ENCODE measurements around the gene AKAP10. TPM values are rescaled to one million over a fixed set of nuclear protein-coding genes. Genes with fewer than 3 reads are reported as not detected.
"Not testable (repeated sequence)": the region's sequence is repeated elsewhere in the genome, so short reads cannot be mapped to it uniquely, and the experiment has no call there.

AKAP10 gene
- 8.7 TPM for polyA plus RNA-seq (2013, experiment 1 of 2)
- 8.4 TPM for polyA plus RNA-seq (2013, experiment 2 of 2)

- Histone ChIP-seq H3K79me1 (ENCODE audit: low read length) (peaks cover 7% of the 10 kb centered on the region), H3K27ac (ENCODE audit: low read depth, low read length) (peak within 1 kb of the TSS; percentile 76), H3K4me1 (ENCODE audit: control insufficient read depth, low read depth, low read length) (no peaks in the 10 kb centered on the region), H3K4ac (ENCODE audit: low read depth, low read length) (peak within 1 kb of the TSS; percentile 74), H2BK15ac (replicated peaks; ENCODE audit: low read depth) (no peak within 1 kb of the TSS), H3K27me3 (ENCODE audit: insufficient read depth, low read length, poor library complexity) (no peaks in the 10 kb centered on the region), H3K9ac (ENCODE audit: low read length) (peak within 1 kb of the TSS; percentile 98), H4K5ac (ENCODE audit: low read length) (peak within 1 kb of the TSS; percentile 71), H3K79me2 (ENCODE audit: control insufficient read depth, insufficient read depth, low read length) (peaks cover 40% of the 10 kb centered on the region), H3K18ac (ENCODE audit: low read length) (peak within 1 kb of the TSS; percentile 96), H3K4me3 (ENCODE audit: low read length) (peak within 1 kb of the TSS; percentile 98), H2BK5ac (ENCODE audit: low read length) (peak within 1 kb of the TSS; percentile 82), H2AK5ac (ENCODE audit: low read length) (no peak within 1 kb of the TSS), H2BK120ac (ENCODE audit: low read depth, low read length) (peak within 1 kb of the TSS; percentile 3), H3K56ac (ENCODE audit: low read length) (peak within 1 kb of the TSS; percentile 95), H3K23ac (ENCODE audit: low read length) (no peak within 1 kb of the TSS), H3K4me2 (ENCODE audit: low read length) (peak within 1 kb of the TSS; percentile 64), H4K8ac (ENCODE audit: low read depth, low read length) (peak within 1 kb of the TSS; percentile 99), H3K36me3 (ENCODE audit: control insufficient read depth, insufficient read depth, low read length) (no peaks in the 10 kb centered on the region)
- DNase-seq = peak; percentile 93
- WGBS (ENCODE audit: extremely low coverage, insufficient coverage, low lambda C conversion rate) = no CpG with 5 or more reads among the region's 75 CpGs
Observed at GRCh38 chr17:19977293-19978208, at the start of gene AKAP10. AKAP10 (minus strand) TSS chr17:19977828; CDS start chr17:19977679, 149 bp downstream.

GRCh38 chr17:20026960-20027359 is 49.3 kb upstream of the AKAP10 start:
- H2AK5ac ChIP-seq (ENCODE audit: low read length) = no peak overlapping the region

GRCh38 chr17:20022701-20023100 is 45.1 kb upstream of the AKAP10 start:
- Histone ChIP-seq H3K4me1 (ENCODE audit: control insufficient read depth, low read depth, low read length) (no peaks in the 10 kb centered on the region), H4K5ac (ENCODE audit: low read length) (no peak overlapping the region), H3K56ac (ENCODE audit: low read length) (no peak overlapping the region), H2BK120ac (ENCODE audit: low read depth, low read length) (no peak overlapping the region), H3K4me3 (ENCODE audit: low read length) (no peak overlapping the region), H3K27me3 (ENCODE audit: insufficient read depth, low read length, poor library complexity) (no peaks in the 10 kb centered on the region), H3K9ac (ENCODE audit: low read length) (no peak overlapping the region), H3K23ac (ENCODE audit: low read length) (no peak overlapping the region), H3K79me1 (ENCODE audit: low read length) (no peaks in the 10 kb centered on the region), H2AK5ac (ENCODE audit: low read length) (no peak overlapping the region), H2BK5ac (ENCODE audit: low read length) (no peak overlapping the region), H4K8ac (ENCODE audit: low read depth, low read length) (no peak overlapping the region), H3K18ac (ENCODE audit: low read length) (no peak overlapping the region), H3K4ac (ENCODE audit: low read depth, low read length) (no peak overlapping the region), H2BK15ac (replicated peaks; ENCODE audit: low read depth) (no peak overlapping the region), H3K27ac (ENCODE audit: low read depth, low read length) (no peak overlapping the region), H3K79me2 (ENCODE audit: control insufficient read depth, insufficient read depth, low read length) (no peaks in the 10 kb centered on the region), H3K4me2 (ENCODE audit: low read length) (no peak overlapping the region), H3K36me3 (ENCODE audit: control insufficient read depth, insufficient read depth, low read length) (no peaks in the 10 kb centered on the region)
- DNase-seq = no peak
- WGBS (ENCODE audit: extremely low coverage, insufficient coverage, low lambda C conversion rate) = no CpG with 5 or more reads among the region's 4 CpGs

More at GRCh38 chr17:20026960-20027359, 49.3 kb upstream of the AKAP10 start:
- H3K4me3 ChIP-seq (ENCODE audit: low read length) = no peak overlapping the region
- H3K79me1 ChIP-seq (ENCODE audit: low read length) = no peaks in the 10 kb centered on the region
- no peak overlapping the region for H2BK120ac ChIP-seq (ENCODE audit: low read depth, low read length)
- H3K27ac ChIP-seq (ENCODE audit: low read depth, low read length) = no peak overlapping the region
- no peak for DNase-seq
- no peak overlapping the region for H4K8ac ChIP-seq (ENCODE audit: low read depth, low read length)
- no peak overlapping the region for H4K5ac ChIP-seq (ENCODE audit: low read length)
- H3K18ac ChIP-seq (ENCODE audit: low read length) = no peak overlapping the region
- no peaks in the 10 kb centered on the region for H3K27me3 ChIP-seq (ENCODE audit: insufficient read depth, low read length, poor library complexity)
- H3K9ac ChIP-seq (ENCODE audit: low read length) = no peak overlapping the region
- H3K4me1 ChIP-seq (ENCODE audit: control insufficient read depth, low read depth, low read length) = no peaks in the 10 kb centered on the region
- no peak overlapping the region for H2BK15ac ChIP-seq (replicated peaks; ENCODE audit: low read depth)
- no peak overlapping the region for H3K4me2 ChIP-seq (ENCODE audit: low read length)
- no peak overlapping the region for H3K23ac ChIP-seq (ENCODE audit: low read length)
- H3K56ac ChIP-seq (ENCODE audit: low read length) = no peak overlapping the region
- H2BK5ac ChIP-seq (ENCODE audit: low read length) = no peak overlapping the region
- H3K36me3 ChIP-seq (ENCODE audit: control insufficient read depth, insufficient read depth, low read length) = no peaks in the 10 kb centered on the region
- H3K79me2 ChIP-seq (ENCODE audit: control insufficient read depth, insufficient read depth, low read length) = no peaks in the 10 kb centered on the region
- H3K4ac ChIP-seq (ENCODE audit: low read depth, low read length) = no peak overlapping the region

- not testable (repeated sequence) for H3K56ac ChIP-seq (ENCODE audit: low read length); H3K4me2 ChIP-seq (ENCODE audit: low read length); H2BK15ac ChIP-seq (replicated peaks; ENCODE audit: low read depth); H4K8ac ChIP-seq (ENCODE audit: low read depth, low read length); H4K5ac ChIP-seq (ENCODE audit: low read length); H3K27ac ChIP-seq (ENCODE audit: low read depth, low read length); H2BK120ac ChIP-seq (ENCODE audit: low read depth, low read length); H3K9ac ChIP-seq (ENCODE audit: low read length); H3K4ac ChIP-seq (ENCODE audit: low read depth, low read length); H2BK5ac ChIP-seq (ENCODE audit: low read length); H3K79me1 ChIP-seq (ENCODE audit: low read length); H3K27me3 ChIP-seq (ENCODE audit: insufficient read depth, low read length, poor library complexity); H3K79me2 ChIP-seq (ENCODE audit: control insufficient read depth, insufficient read depth, low read length); H3K4me1 ChIP-seq (ENCODE audit: control insufficient read depth, low read depth, low read length); H3K18ac ChIP-seq (ENCODE audit: low read length); H3K36me3 ChIP-seq (ENCODE audit: control insufficient read depth, insufficient read depth, low read length); DNase-seq; H3K23ac ChIP-seq (ENCODE audit: low read length); H3K4me3 ChIP-seq (ENCODE audit: low read length); H2AK5ac ChIP-seq (ENCODE audit: low read length)
- no CpG with 5 or more reads among the region's 32 CpGs for WGBS (ENCODE audit: extremely low coverage, insufficient coverage, low lambda C conversion rate)
Observed at GRCh38 chr17:20016475-20016992, 38.9 kb upstream of the AKAP10 start.

GRCh38 chr17:20012017-20012536 is 34.4 kb upstream of the AKAP10 start:
- Histone ChIP-seq H3K79me2 (ENCODE audit: control insufficient read depth, insufficient read depth, low read length) (no peaks in the 10 kb centered on the region), H3K79me1 (ENCODE audit: low read length) (no peaks in the 10 kb centered on the region), H3K4me2 (ENCODE audit: low read length) (no peak overlapping the region), H3K4me3 (ENCODE audit: low read length) (no peak overlapping the region), H3K27ac (ENCODE audit: low read depth, low read length) (no peak overlapping the region), H3K18ac (ENCODE audit: low read length) (no peak overlapping the region), H3K23ac (ENCODE audit: low read length) (no peak overlapping the region), H4K5ac (ENCODE audit: low read length) (no peak overlapping the region), H3K4ac (ENCODE audit: low read depth, low read length) (no peak overlapping the region), H3K27me3 (ENCODE audit: insufficient read depth, low read length, poor library complexity) (peaks cover 6% of the 10 kb centered on the region), H3K36me3 (ENCODE audit: control insufficient read depth, insufficient read depth, low read length) (no peaks in the 10 kb centered on the region), H3K9ac (ENCODE audit: low read length) (no peak overlapping the region), H2BK15ac (replicated peaks; ENCODE audit: low read depth) (no peak overlapping the region), H2BK120ac (ENCODE audit: low read depth, low read length) (no peak overlapping the region), H2AK5ac (ENCODE audit: low read length) (no peak overlapping the region), H2BK5ac (ENCODE audit: low read length) (no peak overlapping the region), H4K8ac (ENCODE audit: low read depth, low read length) (no peak overlapping the region), H3K4me1 (ENCODE audit: control insufficient read depth, low read depth, low read length) (no peaks in the 10 kb centered on the region), H3K56ac (ENCODE audit: low read length) (no peak overlapping the region)
- no CpG with 5 or more reads among the region's 2 CpGs for WGBS (ENCODE audit: extremely low coverage, insufficient coverage, low lambda C conversion rate)
- no peak for DNase-seq
